NCI-H748 (cell line): ENCODE results near the gene RCL1.

Source experiments
- DNase-seq: peaks from one replicate; lab custom pipeline; 2025; ENCODE audit not compliant: unreplicated experiment; lab: John Stamatoyannopoulos, UW

Gene RCL1

GRCh38 chr9:4838189-4838546, 45.4 kb downstream of the RCL1 start:
- no peak for DNase-seq

- no peak for DNase-seq
These were observed 46.7 kb downstream of the RCL1 start for GRCh38 chr9:4839470-4839912.

- no peak for DNase-seq
These were observed 47.3 kb downstream of the RCL1 start for GRCh38 chr9:4840018-4840417.

- no peak for DNase-seq
These were observed 49.5 kb downstream of the RCL1 start for GRCh38 chr9:4842213-4842612.

GRCh38 chr9:4842734-4843133, 50.0 kb downstream of the RCL1 start:
- DNase-seq = no peak

- DNase-seq = no peak
These were observed 51.5 kb downstream of the RCL1 start for GRCh38 chr9:4844056-4844838.

GRCh38 chr9:4849369-4849768, 56.6 kb downstream of the RCL1 start:
- DNase-seq = peak; percentile 37

- no peak for DNase-seq
These were observed 58.0 kb downstream of the RCL1 start for GRCh38 chr9:4850603-4851310.

- no peak for DNase-seq
These were observed 59.7 kb downstream of the RCL1 start for GRCh38 chr9:4852419-4852818.

- DNase-seq = no peak
These were observed 61.5 kb downstream of the RCL1 start for GRCh38 chr9:4854265-4854590.

GRCh38 chr9:4855841-4856240, 63.1 kb downstream of the RCL1 start:
- no peak for DNase-seq

- DNase-seq = no peak
These were observed 64.5 kb downstream of the RCL1 start for GRCh38 chr9:4857163-4857810.

GRCh38 chr9:4859035-4859434, 66.3 kb downstream of the RCL1 start:
- peak; percentile 92 for DNase-seq

GRCh38 chr9:4860383-4860782, 67.6 kb downstream of the RCL1 start:
- DNase-seq = no peak

GRCh38 chr9:4861145-4861544, 68.4 kb downstream of the RCL1 start:
- DNase-seq = no peak

- no peak for DNase-seq
These were observed 69.2 kb downstream of the RCL1 start for GRCh38 chr9:4861736-4862451.

- DNase-seq = no peak
These were observed 69.9 kb downstream of the RCL1 start for GRCh38 chr9:4862506-4863250.

- no peak for DNase-seq
These were observed 71.5 kb downstream of the RCL1 start for GRCh38 chr9:4864234-4864661.

GRCh38 chr9:4864698-4865097, 72.0 kb downstream of the RCL1 start:
- DNase-seq = no peak

- DNase-seq = no peak
These were observed 72.9 kb downstream of the RCL1 start for GRCh38 chr9:4865681-4866080.
